Sigmoid colon (tissue), 7 donors: ENCODE measurements around the gene ARHGAP33. TPM values are rescaled to one million over a fixed set of nuclear protein-coding genes. Genes with fewer than 3 reads are reported as not detected.

ENCODE experiments used
- DNase-seq: peaks from one replicate; pipeline ENCODE4 v3.0.0-alpha.2; 2019
- H3K27ac ChIP-seq, 4 donors: fragments of 200-600 bp; sonication (generic); one replicate each; pipeline ENCODE4 v1.5.1; 2016 to 2019; ENCODE audit warnings: mild to moderate bottlenecking in 1 of 4
- H3K27me3 ChIP-seq, 3 donors: fragments of 200-600 bp; sonication (generic); one replicate each; pipeline ENCODE4 v1.5.1; 2019; ENCODE audit warnings: mild to moderate bottlenecking in 1 of 3
- H3K36me3 ChIP-seq, 4 donors: fragments of 200-600 bp; sonication (generic); one replicate each; pipeline ENCODE4 v1.5.1; 2016 to 2019
- H3K4me1 ChIP-seq, 4 donors: fragments of 200-600 bp; sonication (generic); one replicate each; pipeline ENCODE4 v1.5.1; 2017 to 2019
- H3K4me3 ChIP-seq, 4 donors: fragments of 200-600 bp; sonication (generic); one replicate each; pipeline ENCODE4 v1.5.1; 2017 to 2019; ENCODE audit warnings: mild to moderate bottlenecking in 2 of 4, moderate library complexity in 1 of 4
- H3K9me3 ChIP-seq, 4 donors: fragments of 200-600 bp in 3 of 4; sonication (generic) in 3 of 4; one replicate each; pipeline versions ENCODE4 v1.5.1 to v1.6.1; 2013 to 2019
- EP300 ChIP-seq, 4 donors: sonication (generic); formaldehyde crosslinking; IDR thresholded peaks; one replicate each; pipeline ENCODE4 v1.6.1; 2017; ENCODE audit warnings: antibody characterized with exemption in 4 of 4
- POLR2A ChIP-seq, 2 donors: fragments of 450-650 bp; IDR thresholded peaks; one replicate each; pipeline ENCODE4 v1.6.1; 2016; ENCODE audit warnings: antibody characterized with exemption in 2 of 2, mild to moderate bottlenecking in 2 of 2, moderate library complexity in 2 of 2
- POLR2AphosphoS5 ChIP-seq, 4 donors: sonication (generic); formaldehyde crosslinking; IDR thresholded peaks; one replicate each; pipeline ENCODE4 v1.6.1; 2017; ENCODE audit warnings: antibody characterized with exemption in 4 of 4
- WGBS, 2 donors: extraction: QIAGEN DNeasy Blood & Tissue Kit; methylation state at CpG; one replicate each; pipeline ENCODE4 v1.1.7; 2013; 5-methylcytosine and 5-hydroxymethylcytosine counted together
- intact Hi-C: fragments of 100-400 bp; cut with DNase I; formaldehyde crosslinking; loops from one replicate; pipeline ENCODE4 v1.15.1; 2023
- polyA plus RNA-seq, 3 donors: library from polyadenylated mRNA; stranded (reverse); fragments of 200-250 nt; gene quantifications; one replicate each; pipeline ENCODE4 v1.2.3, GENCODE V29; 2013
- total RNA-seq, 4 donors: library from RNA; depleted of rRNA; stranded (reverse); fragments of >200 nt; gene quantifications; one replicate each; pipeline ENCODE4 v1.1.0, GENCODE V29; 2016
- TF ChIP-seq, protein P1 (sequence below), 4 experiments: fragments of 450-650 bp in 3 of 4; fragments of 200-600 bp in 1 of 4; IDR thresholded peaks; one replicate each; pipeline ENCODE4 v1.5.1; 2016 to 2019; ENCODE audit warnings: antibody characterized with exemption in 4 of 4, mild to moderate bottlenecking in 3 of 4, moderate library complexity in 2 of 4
- donor health status: healthy with polysubstance abuse.
- donor health status: Bipolar disorder and iron deficiency.
- donor health status: healthy.

ARHGAP33 gene
- total and polyA plus RNA-seq, 7 donors = 0.60 to 11.9 (median 6.1) TPM

DNA sequence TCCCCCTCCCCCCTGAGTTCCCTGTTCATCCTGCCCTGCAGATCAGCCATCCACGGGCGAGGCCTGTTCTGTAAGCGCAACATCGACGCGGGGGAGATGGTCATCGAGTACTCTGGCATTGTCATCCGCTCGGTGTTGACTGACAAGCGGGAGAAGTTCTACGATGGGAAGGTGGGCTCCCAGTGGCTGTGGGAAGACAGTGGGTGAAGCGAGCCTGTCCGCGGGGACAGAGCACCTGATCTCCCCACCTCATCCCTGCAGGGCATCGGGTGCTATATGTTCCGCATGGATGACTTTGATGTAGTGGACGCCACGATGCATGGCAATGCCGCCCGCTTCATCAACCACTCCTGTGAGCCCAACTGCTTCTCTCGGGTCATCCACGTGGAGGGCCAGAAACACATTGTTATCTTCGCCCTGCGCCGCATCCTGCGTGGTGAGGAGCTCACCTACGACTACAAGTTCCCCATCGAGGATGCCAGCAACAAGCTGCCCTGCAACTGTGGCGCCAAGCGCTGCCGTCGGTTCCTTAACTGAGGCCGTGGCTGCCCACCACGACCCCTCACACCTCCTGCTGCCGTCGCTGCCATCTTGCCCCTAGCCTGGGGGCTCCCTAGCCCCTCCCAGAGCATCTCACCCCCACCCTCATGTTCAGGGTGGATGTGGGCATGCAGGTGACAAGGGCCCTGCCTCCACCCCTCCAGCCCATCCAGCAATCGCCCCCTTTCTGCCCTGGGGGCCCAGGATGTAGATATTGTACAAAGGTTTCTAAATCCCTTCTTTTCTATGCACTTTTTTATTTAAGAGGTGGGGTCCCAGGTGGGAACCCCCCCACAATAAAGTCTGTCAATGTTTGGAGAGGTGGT is 37.1 kb upstream of the ARHGAP33 start:
- H3K9me3 ChIP-seq = no peaks in the 10 kb centered on the region
- 93 to 94% methylated on average over 37 of the region's 37 CpGs for WGBS, 2 donors
- peak overlapping the region in 1 of 4 donors; percentile 91 for H3K27ac ChIP-seq
- peaks cover 20 to 66% (median 31%) of the 10 kb centered on the region in 4 donors for H3K36me3 ChIP-seq
- intact Hi-C loops = no loop called here
- no peak overlapping the region for H3K4me3 ChIP-seq
- H3K27me3 ChIP-seq = no peaks in the 10 kb centered on the region
- peaks cover 0 to 27% (median 20%) of the 10 kb centered on the region in 4 donors for H3K4me1 ChIP-seq
- no peak for DNase-seq
- TF ChIP-seq EP300 (IDR thresholded peaks at IDR 0.05) (no peak), POLR2A (IDR thresholded peaks at IDR 0.05) (no peak), POLR2AphosphoS5 (IDR thresholded peaks at IDR 0.05) (no peak)
- TF ChIP-seq, protein P1, sequence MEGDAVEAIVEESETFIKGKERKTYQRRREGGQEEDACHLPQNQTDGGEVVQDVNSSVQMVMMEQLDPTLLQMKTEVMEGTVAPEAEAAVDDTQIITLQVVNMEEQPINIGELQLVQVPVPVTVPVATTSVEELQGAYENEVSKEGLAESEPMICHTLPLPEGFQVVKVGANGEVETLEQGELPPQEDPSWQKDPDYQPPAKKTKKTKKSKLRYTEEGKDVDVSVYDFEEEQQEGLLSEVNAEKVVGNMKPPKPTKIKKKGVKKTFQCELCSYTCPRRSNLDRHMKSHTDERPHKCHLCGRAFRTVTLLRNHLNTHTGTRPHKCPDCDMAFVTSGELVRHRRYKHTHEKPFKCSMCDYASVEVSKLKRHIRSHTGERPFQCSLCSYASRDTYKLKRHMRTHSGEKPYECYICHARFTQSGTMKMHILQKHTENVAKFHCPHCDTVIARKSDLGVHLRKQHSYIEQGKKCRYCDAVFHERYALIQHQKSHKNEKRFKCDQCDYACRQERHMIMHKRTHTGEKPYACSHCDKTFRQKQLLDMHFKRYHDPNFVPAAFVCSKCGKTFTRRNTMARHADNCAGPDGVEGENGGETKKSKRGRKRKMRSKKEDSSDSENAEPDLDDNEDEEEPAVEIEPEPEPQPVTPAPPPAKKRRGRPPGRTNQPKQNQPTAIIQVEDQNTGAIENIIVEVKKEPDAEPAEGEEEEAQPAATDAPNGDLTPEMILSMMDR (IDR thresholded peaks at IDR 0.05) = no peak

DNA sequence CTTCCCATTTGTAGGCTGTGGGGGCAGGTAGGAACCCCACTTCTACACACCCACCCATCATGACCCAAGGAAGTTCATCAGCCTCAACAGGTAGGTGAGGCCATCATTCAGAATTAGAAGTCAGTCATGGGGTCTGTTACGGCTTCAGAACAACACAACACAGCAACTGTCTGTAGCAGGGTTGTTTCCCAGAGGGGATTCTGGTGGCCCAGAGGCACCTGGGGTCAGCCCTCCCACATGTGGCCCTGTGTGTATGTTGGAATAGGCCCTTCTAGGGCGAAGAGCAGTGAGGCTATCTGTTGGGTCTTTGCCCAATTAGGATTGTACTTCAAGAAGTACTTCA is 36.5 kb upstream of the ARHGAP33 start:
- H3K27ac ChIP-seq = peak overlapping the region in 1 of 4 donors; percentile 91
- intact Hi-C loops = no loop called here
- no peaks in the 10 kb centered on the region for H3K9me3 ChIP-seq
- H3K4me3 ChIP-seq = no peak overlapping the region
- TF ChIP-seq POLR2AphosphoS5 (IDR thresholded peaks at IDR 0.05) = no peak
- TF ChIP-seq EP300 (IDR thresholded peaks at IDR 0.05) = no peak
- TF ChIP-seq POLR2A (IDR thresholded peaks at IDR 0.05) = no peak
- TF ChIP-seq, protein P1 (IDR thresholded peaks at IDR 0.05) = no peak
- no peak for DNase-seq
- peaks cover 0 to 30% (median 21%) of the 10 kb centered on the region in 4 donors for H3K4me1 ChIP-seq
- H3K27me3 ChIP-seq = no peaks in the 10 kb centered on the region
- peaks cover 23 to 60% (median 29%) of the 10 kb centered on the region in 4 donors for H3K36me3 ChIP-seq
- 88 to 90% methylated on average over 2 of the region's 2 CpGs for WGBS, 2 donors

DNA sequence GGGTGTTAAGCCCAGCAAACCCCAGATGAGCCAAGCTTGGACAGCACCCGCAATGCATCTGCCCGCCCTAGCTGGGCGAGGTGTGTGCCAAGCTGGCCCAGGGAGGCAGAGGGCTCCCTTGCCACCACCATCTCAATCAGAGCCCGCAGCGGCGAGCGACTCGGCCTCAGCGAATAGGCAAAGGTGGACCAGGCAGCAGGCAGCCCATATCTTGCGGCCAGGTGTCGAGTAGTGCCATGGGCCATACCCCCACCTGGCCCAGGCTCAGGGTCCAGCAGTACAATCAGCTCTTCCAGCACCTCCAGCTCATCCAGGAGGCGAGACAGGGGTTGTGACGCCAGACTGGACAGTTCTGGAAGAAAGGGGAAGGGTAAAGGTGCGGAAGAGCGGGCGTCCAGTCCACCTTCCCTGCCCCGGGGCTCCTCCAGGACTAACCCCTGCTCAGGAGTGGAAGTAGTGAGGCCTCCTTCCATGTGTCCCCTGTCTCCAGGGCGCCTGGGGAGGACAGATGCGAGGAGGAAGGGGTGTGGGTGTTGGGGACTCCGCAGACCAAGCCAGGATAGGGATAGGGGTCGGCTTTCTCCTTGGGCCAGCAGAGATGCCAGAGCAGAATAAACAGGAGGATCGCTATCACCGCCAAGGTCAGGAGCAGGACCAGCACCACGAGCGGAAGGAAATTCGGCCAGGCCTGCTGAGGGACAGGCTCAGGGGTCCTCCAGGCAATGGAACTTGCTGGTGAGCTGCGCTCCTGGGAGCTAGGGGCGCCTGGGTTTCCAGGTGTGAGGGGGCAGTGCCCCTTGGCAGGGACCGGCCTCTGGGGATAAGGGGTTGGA is 35.9 kb upstream of the ARHGAP33 start:
- Histone ChIP-seq H3K27ac (peak overlapping the region; percentile 84 to 91 (median 87)), H3K9me3 (no peaks in the 10 kb centered on the region), H3K4me1 (peaks cover 0 to 36% (median 28%) of the 10 kb centered on the region in 4 donors), H3K27me3 (no peaks in the 10 kb centered on the region), H3K36me3 (peaks cover 23 to 54% (median 29%) of the 10 kb centered on the region in 4 donors), H3K4me3 (peak overlapping the region; percentile 34 to 69 (median 51))
- WGBS, 2 donors = 77 to 82% methylated on average over 29 of the region's 29 CpGs
- DNase-seq = no peak
- no peak for TF ChIP-seq POLR2AphosphoS5 (IDR thresholded peaks at IDR 0.05)
- TF ChIP-seq, protein P1 (IDR thresholded peaks at IDR 0.05) = no peak
- no peak for TF ChIP-seq EP300 (IDR thresholded peaks at IDR 0.05)
- no peak for TF ChIP-seq POLR2A (IDR thresholded peaks at IDR 0.05)
- intact Hi-C loops = loop anchor here (1.0 to 2.0 kb wide), 2 partner anchors 21 to 192 kb away; partner anchors contain the start of gene KMT2B

DNA sequence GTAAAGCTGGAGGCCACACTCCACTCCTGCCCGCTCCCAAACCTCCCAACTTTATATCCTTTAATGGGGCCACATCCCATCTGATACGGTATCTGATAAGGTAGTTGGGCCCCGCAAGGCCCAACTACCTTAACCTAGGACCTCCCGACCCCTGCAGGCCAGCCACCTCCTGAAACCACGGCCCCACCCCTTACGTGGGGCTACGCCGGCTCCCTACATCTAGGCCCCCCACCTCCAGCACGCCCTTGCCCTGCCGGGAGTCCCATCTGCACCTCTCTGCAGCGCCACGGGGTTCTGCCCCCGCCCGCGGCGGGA is 35.3 kb upstream of the ARHGAP33 start:
- Histone ChIP-seq H3K4me3 (peak overlapping the region; percentile 34 to 69 (median 51)), H3K36me3 (peaks cover 21 to 48% (median 27%) of the 10 kb centered on the region in 4 donors), H3K4me1 (peaks cover 0 to 38% (median 30%) of the 10 kb centered on the region in 4 donors), H3K27me3 (no peaks in the 10 kb centered on the region), H3K27ac (peak overlapping the region; percentile 84 to 91 (median 87)), H3K9me3 (no peaks in the 10 kb centered on the region)
- WGBS, 2 donors = 3 to 4% methylated on average over 16 of the region's 16 CpGs
- intact Hi-C loops = loop anchor here (1.0 to 2.0 kb wide), 2 partner anchors 21 to 191 kb away; partner anchors contain the start of gene KMT2B
- TF ChIP-seq POLR2AphosphoS5 (IDR thresholded peaks at IDR 0.05) = no peak
- TF ChIP-seq, protein P1 (IDR thresholded peaks at IDR 0.05) = no peak
- DNase-seq = no peak
